C4-2B (cell line): ENCODE data around the gene PGRMC2.
"Not testable (repeated sequence)": the region's sequence is repeated elsewhere in the genome, so short reads cannot be mapped to it uniquely, and the experiment has no call there.

Experiments used
- CTCF ChIP-seq: fragments of 450-650 bp; conservative IDR thresholded peaks from 2 replicates; pipeline ENCODE4 v1.5.1; 2017; ENCODE audit warnings: mild to moderate bottlenecking
- ZFX ChIP-seq: fragments of 450-650 bp; IDR thresholded peaks from 2 replicates; pipeline ENCODE4 v1.6.1; 2017

GRCh38 chr4:128245391-128245790 lies 42.2 kb downstream of the PGRMC2 start:
- not testable (repeated sequence) for TF ChIP-seq CTCF, ZFX
